NT2/D1 (cell line): ENCODE data around the gene AP5S1.

ENCODE experiments used
- YY1 ChIP-seq: IDR thresholded peaks from 2 replicates; pipeline ENCODE4 v1.6.1; 2011; ENCODE audit not compliant: insufficient read length, insufficient read depth
- ZNF274 ChIP-seq: IDR thresholded peaks from 2 replicates; pipeline ENCODE4 v1.6.1; 2011; ENCODE audit warnings: mild to moderate bottlenecking, low read depth, low read length

- no peak for TF ChIP-seq ZNF274
- TF ChIP-seq YY1: no peak
These were observed 47.5 kb downstream of the AP5S1 start for GRCh38 chr20:3867802-3868201.
